Measurements from ENCODE around the gene RAD50. TPM values are rescaled to one million over a fixed set of nuclear protein-coding genes. Genes with fewer than 3 reads are reported as not detected.

The RAD50 gene
- total RNA-seq, 5 donors from 2014 or later (not counting 1 experiment from before 2014, with no cell fraction given): 19.7 to 33.7 (median 28.5) TPM

DNA sequence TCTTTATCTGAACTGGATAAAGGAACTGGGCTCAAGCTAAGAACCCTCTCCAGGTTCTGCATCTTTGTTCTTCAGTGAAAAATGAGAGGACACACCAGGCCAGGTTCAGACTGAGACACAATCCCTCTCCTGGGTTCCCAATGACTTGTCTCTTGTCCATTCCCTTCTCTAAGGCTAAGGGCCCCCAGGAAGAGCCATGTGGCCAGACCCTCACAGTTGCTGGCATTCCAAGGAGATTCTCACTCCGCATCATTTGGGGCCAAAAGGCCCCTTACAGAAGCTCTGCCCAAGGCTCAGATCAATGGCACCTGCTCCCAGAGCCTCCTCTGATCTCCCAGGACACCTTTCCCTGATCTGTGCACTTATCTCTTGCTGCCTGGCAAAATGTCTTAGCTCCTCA is 122.0 kb downstream of the RAD50 start:
- Histone ChIP-seq H3K36me3 (ENCODE audit: control insufficient read depth in 2 of 2, extremely low read depth in 1 of 2, insufficient read depth in 1 of 2, low read length in 1 of 2) (no peaks in the 10 kb centered on the region), H3K4me1 (ENCODE audit: control insufficient read depth in 1 of 2, extremely low read depth in 1 of 2, insufficient read depth in 2 of 2, low read length in 2 of 2) (peaks cover 0 to 11% of the 10 kb centered on the region in 2 experiments), H3K27me3 (replicated peaks in 1 of 2; ENCODE audit: control insufficient read depth in 2 of 2, extremely low read depth in 1 of 2, insufficient read depth in 2 of 2, low read length in 1 of 2) (no peaks in the 10 kb centered on the region), H3K4me3 (ENCODE audit: control insufficient read depth in 1 of 2, extremely low read depth in 1 of 2, low read length in 1 of 2) (no peak overlapping the region), H3K27ac (ENCODE audit: low read length) (no peak overlapping the region), H3K9me3 (no peaks in the 10 kb centered on the region)
- CTCF ChIA-PET: no interaction called here
- Mint-ChIP-seq H3K27ac (peak overlapping the region in 1 of 2 donors; percentile 5), H3K27me3 (no peaks in the 10 kb centered on the region), H3K9me3 (no peaks in the 10 kb centered on the region), H3K36me3 (no peaks in the 10 kb centered on the region), H3K4me3 (no peak overlapping the region), H3K4me1 (peaks cover 0 to 19% (median 0%) of the 10 kb centered on the region in 3 donors)
- POLR2A ChIA-PET: no interaction called here
- DNase-seq: no peak
- ATAC-seq (replicated peaks in 1 of 4): no peak
- WGBS (ENCODE audit: insufficient coverage): 100% methylated on average over 1 of the region's 1 CpG

DNA sequence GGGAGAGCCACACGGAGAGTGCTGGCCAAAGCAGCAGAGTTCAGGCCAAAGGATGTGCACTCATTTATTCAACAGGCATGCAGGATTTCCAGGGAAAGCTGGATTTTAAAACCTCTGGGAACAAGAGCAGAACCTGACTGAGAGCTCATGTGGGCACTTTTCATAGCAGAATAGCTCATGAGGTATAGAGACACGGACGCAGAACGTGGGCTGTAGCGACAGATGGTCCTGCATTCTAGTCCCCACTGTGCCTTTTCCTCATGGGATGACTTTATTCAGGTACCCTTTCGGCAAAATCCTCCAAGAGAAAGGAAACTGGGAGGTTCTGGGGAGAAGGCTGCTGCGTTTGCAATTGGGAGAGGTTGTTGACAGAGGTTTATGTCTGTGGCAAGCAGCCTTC is 122.4 kb downstream of the RAD50 start:
- H3K27me3 Mint-ChIP-seq: no peaks in the 10 kb centered on the region
- H3K9me3 Mint-ChIP-seq: no peaks in the 10 kb centered on the region
- 100% methylated on average over 5 of the region's 7 CpGs for WGBS (ENCODE audit: insufficient coverage)
- no peaks in the 10 kb centered on the region for H3K36me3 Mint-ChIP-seq
- ChIA-PET POLR2A (no interaction called here), CTCF (no interaction called here)
- no peak overlapping the region for H3K4me3 Mint-ChIP-seq
- H3K27me3 ChIP-seq (replicated peaks in 1 of 2; ENCODE audit: control insufficient read depth in 2 of 2, extremely low read depth in 1 of 2, insufficient read depth in 2 of 2, low read length in 1 of 2): no peaks in the 10 kb centered on the region
- H3K9me3 ChIP-seq: no peaks in the 10 kb centered on the region
- H3K4me3 ChIP-seq (ENCODE audit: control insufficient read depth in 1 of 2, extremely low read depth in 1 of 2, low read length in 1 of 2): no peak overlapping the region
- peaks cover 0 to 15% (median 0%) of the 10 kb centered on the region in 3 donors for H3K4me1 Mint-ChIP-seq
- no peaks in the 10 kb centered on the region for H3K36me3 ChIP-seq (ENCODE audit: control insufficient read depth in 2 of 2, extremely low read depth in 1 of 2, insufficient read depth in 1 of 2, low read length in 1 of 2)
- H3K4me1 ChIP-seq (ENCODE audit: control insufficient read depth in 1 of 2, extremely low read depth in 1 of 2, insufficient read depth in 2 of 2, low read length in 2 of 2): peaks cover 0 to 9% of the 10 kb centered on the region in 2 experiments
- H3K27ac Mint-ChIP-seq: no peak overlapping the region
- ATAC-seq (replicated peaks in 1 of 4) (no peak), DNase-seq (no peak)
- no peak overlapping the region for H3K27ac ChIP-seq (ENCODE audit: low read length)

DNA sequence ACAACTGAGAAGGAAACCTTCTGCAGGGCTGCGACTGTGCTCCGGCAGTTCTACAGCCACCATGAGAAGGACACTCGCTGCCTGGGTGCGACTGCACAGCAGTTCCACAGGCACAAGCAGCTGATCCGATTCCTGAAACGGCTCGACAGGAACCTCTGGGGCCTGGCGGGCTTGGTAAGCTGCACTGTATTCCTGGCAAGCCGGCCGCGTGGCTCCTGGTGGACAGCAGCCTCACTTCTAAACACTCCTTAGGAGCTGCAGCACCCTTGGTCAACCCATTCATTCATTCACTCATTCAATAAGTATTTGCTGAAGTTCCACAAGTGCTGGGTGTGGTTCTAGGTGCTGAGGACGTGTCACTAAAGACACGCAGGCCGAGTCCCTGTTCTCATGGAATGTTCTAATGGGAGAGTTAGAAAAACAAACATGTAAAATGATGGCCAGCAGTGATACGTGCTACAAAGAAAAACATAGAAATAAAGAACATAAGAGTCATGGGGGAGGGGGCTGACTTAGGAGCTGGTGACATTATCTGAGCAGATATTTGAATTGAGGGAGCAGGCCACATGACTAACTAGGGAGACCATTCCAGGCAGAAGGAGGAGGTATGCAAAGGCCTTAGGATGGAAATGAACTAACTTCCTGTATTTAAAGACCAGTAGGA is 123.1 kb downstream of the RAD50 start:
- no peak overlapping the region for H3K27ac Mint-ChIP-seq

DNA sequence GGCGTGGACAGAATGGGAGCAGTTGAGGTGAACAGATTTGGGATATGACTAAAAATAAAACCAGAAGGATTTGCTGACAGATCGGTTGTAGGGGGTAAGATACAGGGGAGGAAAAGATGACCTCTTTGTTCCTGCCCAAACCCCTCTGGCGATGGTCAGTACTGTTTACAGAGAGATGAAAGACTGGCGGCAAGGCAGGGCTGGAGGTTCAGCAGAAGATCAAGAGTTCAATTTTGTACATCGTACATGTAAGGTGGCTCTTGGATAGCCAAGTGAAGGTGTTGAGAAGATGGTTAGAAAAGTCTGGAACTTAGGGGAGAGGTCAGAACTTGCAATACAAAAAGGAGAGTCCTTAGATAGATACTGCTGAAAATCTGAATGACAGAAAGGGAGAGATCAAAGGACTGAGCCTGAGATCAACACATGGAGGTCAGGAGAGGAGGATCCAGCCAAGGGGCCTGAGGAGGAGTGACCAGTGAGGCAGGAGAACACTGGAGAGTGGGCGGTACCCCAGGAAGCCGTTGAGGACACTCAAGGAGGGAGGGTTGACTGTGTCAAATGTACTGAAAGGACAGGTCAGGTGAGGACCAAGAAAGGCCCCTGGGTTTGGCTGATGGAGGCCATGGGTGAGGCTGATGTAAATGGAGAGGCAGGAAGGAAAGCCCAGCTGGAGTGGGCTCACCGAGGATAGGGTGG is 124.2 kb downstream of the RAD50 start:
- WGBS (ENCODE audit: insufficient coverage): 96% methylated on average over 8 of the region's 8 CpGs
- H3K4me1 Mint-ChIP-seq: peaks cover 3 to 10% (median 5%) of the 10 kb centered on the region in 3 donors
- CTCF ChIA-PET: no interaction called here
- ATAC-seq (replicated peaks in 1 of 4) (no peak), DNase-seq (no peak)
- Histone ChIP-seq H3K27me3 (replicated peaks in 1 of 2; ENCODE audit: control insufficient read depth in 2 of 2, extremely low read depth in 1 of 2, insufficient read depth in 2 of 2, low read length in 1 of 2) (no peaks in the 10 kb centered on the region), H3K9me3 (no peaks in the 10 kb centered on the region), H3K4me3 (ENCODE audit: control insufficient read depth in 1 of 2, extremely low read depth in 1 of 2, low read length in 1 of 2) (no peak overlapping the region), H3K36me3 (ENCODE audit: control insufficient read depth in 2 of 2, extremely low read depth in 1 of 2, insufficient read depth in 1 of 2, low read length in 1 of 2) (no peaks in the 10 kb centered on the region), H3K27ac (ENCODE audit: low read length) (no peak overlapping the region), H3K4me1 (ENCODE audit: control insufficient read depth in 1 of 2, extremely low read depth in 1 of 2, insufficient read depth in 2 of 2, low read length in 2 of 2) (peaks cover 0 to 1% of the 10 kb centered on the region in 2 experiments)
- no peak overlapping the region for H3K27ac Mint-ChIP-seq
- POLR2A ChIA-PET: no interaction called here
- no peaks in the 10 kb centered on the region for H3K9me3 Mint-ChIP-seq
- no peaks in the 10 kb centered on the region for H3K36me3 Mint-ChIP-seq
- H3K4me3 Mint-ChIP-seq: no peak overlapping the region
- H3K27me3 Mint-ChIP-seq: no peaks in the 10 kb centered on the region

More for the DNA sequence above, 123.1 kb downstream of the RAD50 start:
- Histone ChIP-seq H3K27ac (ENCODE audit: low read length) (no peak overlapping the region), H3K36me3 (ENCODE audit: control insufficient read depth in 2 of 2, extremely low read depth in 1 of 2, insufficient read depth in 1 of 2, low read length in 1 of 2) (no peaks in the 10 kb centered on the region), H3K27me3 (replicated peaks in 1 of 2; ENCODE audit: control insufficient read depth in 2 of 2, extremely low read depth in 1 of 2, insufficient read depth in 2 of 2, low read length in 1 of 2) (no peaks in the 10 kb centered on the region), H3K4me1 (ENCODE audit: control insufficient read depth in 1 of 2, extremely low read depth in 1 of 2, insufficient read depth in 2 of 2, low read length in 2 of 2) (peaks cover 0 to 8% of the 10 kb centered on the region in 2 experiments), H3K9me3 (no peaks in the 10 kb centered on the region), H3K4me3 (ENCODE audit: control insufficient read depth in 1 of 2, extremely low read depth in 1 of 2, low read length in 1 of 2) (no peak overlapping the region)
- no peak for ATAC-seq (replicated peaks in 1 of 4)
- DNase-seq: no peak
- H3K27me3 Mint-ChIP-seq: no peaks in the 10 kb centered on the region
- WGBS (ENCODE audit: insufficient coverage): 97% methylated on average over 12 of the region's 15 CpGs
- no peak overlapping the region for H3K4me3 Mint-ChIP-seq
- ChIA-PET CTCF (no interaction called here), POLR2A (no interaction called here)
- H3K9me3 Mint-ChIP-seq: no peaks in the 10 kb centered on the region
- no peaks in the 10 kb centered on the region for H3K36me3 Mint-ChIP-seq
- peaks cover 0 to 12% (median under 1%) of the 10 kb centered on the region in 3 donors for H3K4me1 Mint-ChIP-seq

DNA sequence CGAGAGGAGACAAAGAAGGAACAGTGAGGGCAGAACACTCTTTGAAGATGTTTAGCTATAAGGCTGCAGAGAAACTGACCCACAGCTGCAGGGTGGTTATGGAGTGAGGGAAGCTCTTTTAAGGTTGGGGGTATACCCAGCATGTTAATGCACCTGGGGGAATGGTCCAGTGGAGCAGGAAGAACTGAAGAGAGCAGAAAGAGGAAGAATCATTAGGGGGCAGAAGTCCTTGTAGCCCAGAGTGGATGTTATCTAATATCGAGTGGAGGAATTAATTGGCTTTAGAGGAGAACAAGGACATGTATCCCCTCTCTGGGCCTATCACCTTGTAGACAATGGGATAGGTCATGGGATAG is 124.7 kb downstream of the RAD50 start:
- ATAC-seq (replicated peaks in 1 of 4): no peak
- Histone ChIP-seq H3K4me1 (ENCODE audit: control insufficient read depth in 1 of 2, extremely low read depth in 1 of 2, insufficient read depth in 2 of 2, low read length in 2 of 2) (no peaks in the 10 kb centered on the region), H3K4me3 (ENCODE audit: control insufficient read depth in 1 of 2, extremely low read depth in 1 of 2, low read length in 1 of 2) (no peak overlapping the region), H3K9me3 (no peaks in the 10 kb centered on the region), H3K27ac (ENCODE audit: low read length) (no peak overlapping the region), H3K36me3 (ENCODE audit: control insufficient read depth in 2 of 2, extremely low read depth in 1 of 2, insufficient read depth in 1 of 2, low read length in 1 of 2) (no peaks in the 10 kb centered on the region), H3K27me3 (replicated peaks in 1 of 2; ENCODE audit: control insufficient read depth in 2 of 2, extremely low read depth in 1 of 2, insufficient read depth in 2 of 2, low read length in 1 of 2) (no peaks in the 10 kb centered on the region)
- H3K4me1 Mint-ChIP-seq: peaks cover 3 to 8% (median 5%) of the 10 kb centered on the region in 3 donors
- DNase-seq: no peak
- CTCF ChIA-PET: no interaction called here
- H3K27me3 Mint-ChIP-seq: no peaks in the 10 kb centered on the region
- no peak overlapping the region for H3K27ac Mint-ChIP-seq
- no peaks in the 10 kb centered on the region for H3K9me3 Mint-ChIP-seq
- WGBS (ENCODE audit: insufficient coverage): 100% methylated on average over 1 of the region's 2 CpGs
- POLR2A ChIA-PET: no interaction called here
- no peak overlapping the region for H3K4me3 Mint-ChIP-seq
- H3K36me3 Mint-ChIP-seq: no peaks in the 10 kb centered on the region

DNA sequence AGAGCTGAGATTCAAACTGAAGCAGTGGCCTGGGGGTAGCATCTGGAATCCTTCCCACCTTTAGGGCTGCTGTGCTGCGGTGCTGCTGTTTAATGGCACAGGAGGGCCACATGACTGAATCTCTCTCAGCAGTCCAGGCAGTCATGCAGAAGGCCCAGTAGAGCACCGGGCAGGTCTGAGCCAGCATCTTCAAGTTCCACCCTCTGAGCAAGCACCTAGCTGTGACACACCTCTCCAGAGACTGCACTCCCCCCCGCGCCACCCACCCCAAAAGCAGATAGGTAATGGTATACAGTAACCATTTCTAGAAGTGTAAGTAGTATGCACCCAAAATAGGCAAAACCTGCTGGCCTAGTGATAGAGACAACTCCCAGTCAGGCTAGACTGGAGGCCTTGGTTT is 125.2 kb downstream of the RAD50 start:
- no peak overlapping the region for H3K4me3 ChIP-seq (ENCODE audit: control insufficient read depth in 1 of 2, extremely low read depth in 1 of 2, low read length in 1 of 2)
- DNase-seq (no peak), ATAC-seq (replicated peaks in 1 of 4) (no peak)
- no peak overlapping the region for H3K4me3 Mint-ChIP-seq
- no peaks in the 10 kb centered on the region for H3K36me3 Mint-ChIP-seq
- ChIA-PET CTCF (no interaction called here), POLR2A (interaction anchor here in 1 of 2 donors (0.7 kb wide), 1 partner anchor 13 kb away, joined by 3 read pairs; no protein-coding TSS in a partner anchor)
- no peaks in the 10 kb centered on the region for H3K27me3 Mint-ChIP-seq
- 89% methylated on average over 1 of the region's 4 CpGs for WGBS (ENCODE audit: insufficient coverage)
- H3K36me3 ChIP-seq (ENCODE audit: control insufficient read depth in 2 of 2, extremely low read depth in 1 of 2, insufficient read depth in 1 of 2, low read length in 1 of 2): no peaks in the 10 kb centered on the region
- no peak overlapping the region for H3K27ac Mint-ChIP-seq
- no peaks in the 10 kb centered on the region for H3K27me3 ChIP-seq (replicated peaks in 1 of 2; ENCODE audit: control insufficient read depth in 2 of 2, extremely low read depth in 1 of 2, insufficient read depth in 2 of 2, low read length in 1 of 2)
- H3K9me3 ChIP-seq: no peaks in the 10 kb centered on the region
- H3K9me3 Mint-ChIP-seq: no peaks in the 10 kb centered on the region
- no peak overlapping the region for H3K27ac ChIP-seq (ENCODE audit: low read length)
- H3K4me1 ChIP-seq (ENCODE audit: control insufficient read depth in 1 of 2, extremely low read depth in 1 of 2, insufficient read depth in 2 of 2, low read length in 2 of 2): no peaks in the 10 kb centered on the region
- H3K4me1 Mint-ChIP-seq: peaks cover 3 to 9% (median 5%) of the 10 kb centered on the region in 3 donors

All from T-cell (primary cell).